Common myeloid progenitor, CD34-positive (primary cell): Measurements from ENCODE around the gene HOXC10.

Source experiments
- CTCF ChIA-PET: fragments of 350-600 bp; sonication (Branson Sonifier 250); formaldehyde crosslinking; loops from one replicate; lab custom pipeline; 2021; ENCODE audit warnings: antibody characterized with exemption; lab: Charles Lee
- POLR2A ChIA-PET: fragments of 350-600 bp; sonication (Branson Sonifier 250); formaldehyde crosslinking; loops from one replicate; lab custom pipeline; 2021; ENCODE audit warnings: antibody characterized with exemption; lab: Charles Lee
- DNase-seq, 3 donors: peaks; one replicate each; pipeline versions ENCODE4 v3.0.0 to v3.0.0-alpha.2; 2013
- H3K27ac ChIP-seq, 2 experiments: 1 replicate in 1 of 2; 2 replicates in 1 of 2; pipeline ENCODE4 v1.7.0; 2013; ENCODE audit warnings: inconsistent platforms in 2 of 2, low read length in 2 of 2, mild to moderate bottlenecking in 2 of 2, low read depth in 1 of 2, moderate library complexity in 1 of 2; ENCODE audit not compliant: severe bottlenecking in 2 of 2, insufficient read depth in 1 of 2, poor library complexity in 1 of 2
- H3K27me3 ChIP-seq, 5 experiments: replicated peaks in 2 of 5; 1 replicate in 3 of 5; 2 replicates in 2 of 5; pipeline versions ENCODE4 v1.6.1 to v1.7.0; 2013; ENCODE audit warnings: low read length in 4 of 5, mild to moderate bottlenecking in 2 of 5, moderate library complexity in 2 of 5, inconsistent platforms in 1 of 5; ENCODE audit not compliant: insufficient read depth in 5 of 5, control insufficient read depth in 4 of 5
- H3K36me3 ChIP-seq, 4 experiments: 1 replicate in 2 of 4; 2 replicates in 2 of 4; pipeline versions ENCODE4 v1.6.1 to v1.7.0; 2013; ENCODE audit warnings: low read length in 3 of 4, control low read depth in 1 of 4, mild to moderate bottlenecking in 1 of 4; ENCODE audit not compliant: control insufficient read depth in 4 of 4, insufficient read depth in 4 of 4
- H3K4me1 ChIP-seq, 4 experiments: 1 replicate in 3 of 4; 2 replicates in 1 of 4; pipeline versions ENCODE4 v1.6.1 to v1.7.1; 2013; ENCODE audit warnings: low read length in 3 of 4, mild to moderate bottlenecking in 3 of 4, control low read depth in 1 of 4, inconsistent platforms in 1 of 4, moderate library complexity in 1 of 4; ENCODE audit not compliant: control insufficient read depth in 4 of 4, insufficient read depth in 4 of 4; ENCODE audit errors: control extremely low read depth in 1 of 4
- H3K4me3 ChIP-seq, 7 experiments: 1 replicate in 4 of 7; 2 replicates in 3 of 7; pipeline versions ENCODE4 v1.5.1 to v1.7.0; 2013; ENCODE audit warnings: mild to moderate bottlenecking in 7 of 7, low read length in 6 of 7, moderate library complexity in 6 of 7, inconsistent platforms in 2 of 7, low read depth in 2 of 7, control low read depth in 1 of 7; ENCODE audit not compliant: insufficient read depth in 4 of 7, control insufficient read depth in 1 of 7; ENCODE audit errors: extremely low read depth in 1 of 7
- H3K9me3 ChIP-seq, 5 experiments: 1 replicate in 4 of 5; 2 replicates in 1 of 5; pipeline versions ENCODE4 v1.6.1 to v1.7.1; 2013; ENCODE audit warnings: low read length in 4 of 5, mild to moderate bottlenecking in 2 of 5, inconsistent platforms in 1 of 5, low read depth in 1 of 5, moderate library complexity in 1 of 5; ENCODE audit not compliant: control insufficient read depth in 4 of 5, insufficient read depth in 2 of 5; ENCODE audit errors: control extremely low read depth in 1 of 5
- WGBS: methylation state at CpG from one replicate; pipeline ENCODE4 v1.1.5; 2013; ENCODE audit not compliant: insufficient coverage; 5-methylcytosine and 5-hydroxymethylcytosine counted together

The HOXC10 gene

DNA sequence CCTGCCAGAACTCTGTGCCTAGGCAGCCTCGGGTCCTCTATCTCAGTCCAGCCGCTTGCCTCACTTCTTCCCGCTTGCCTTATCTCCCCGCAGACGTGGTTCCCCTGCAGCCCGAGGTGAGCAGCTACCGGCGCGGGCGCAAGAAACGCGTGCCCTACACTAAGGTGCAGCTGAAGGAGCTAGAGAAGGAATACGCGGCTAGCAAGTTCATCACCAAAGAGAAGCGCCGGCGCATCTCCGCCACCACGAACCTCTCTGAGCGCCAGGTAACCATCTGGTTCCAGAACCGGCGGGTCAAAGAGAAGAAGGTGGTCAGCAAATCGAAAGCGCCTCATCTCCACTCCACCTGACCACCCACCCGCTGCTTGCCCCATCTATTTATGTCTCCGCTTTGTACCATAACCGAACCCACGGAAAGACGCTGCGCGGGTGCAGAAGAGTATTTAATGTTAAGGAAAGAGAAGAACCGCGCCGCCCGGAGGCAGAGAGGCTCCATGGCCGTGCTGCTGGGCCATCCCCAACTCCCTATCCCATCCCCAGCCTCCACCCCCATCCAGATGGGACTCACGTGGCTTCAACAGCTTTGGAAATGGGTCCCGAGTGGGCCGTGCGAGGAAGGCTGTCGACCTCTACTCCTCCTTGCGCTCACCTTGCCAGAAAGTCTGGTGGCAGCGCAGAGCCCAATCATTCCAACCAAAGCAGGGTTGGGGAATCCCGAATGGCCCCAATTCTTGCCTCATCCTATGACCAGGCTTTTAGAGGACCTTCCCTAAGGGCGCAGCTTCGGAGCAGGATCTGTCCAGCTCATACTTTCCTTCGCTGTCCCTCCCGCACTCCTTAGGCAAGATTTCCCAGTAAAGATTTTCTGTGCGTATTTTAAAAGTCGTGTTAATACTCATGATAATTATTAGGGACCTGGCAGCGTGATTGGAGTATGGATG, 39.8 kb upstream of the HOXC10 start:
- H3K27ac ChIP-seq: no peak overlapping the region
- ChIA-PET POLR2A (interaction anchor here (0.6 kb wide), 1 partner anchor 73 kb away, joined by 9 read pairs; no protein-coding TSS in a partner anchor), CTCF (interaction anchor here (1.0 to 2.0 kb wide), 4 partner anchors 10 to 154 kb away, joined by 3 to 11 read pairs (median 4); partner anchors contain the start of gene HOXC12)
- WGBS: 6% methylated on average over 31 of the region's 51 CpGs
- H3K36me3 ChIP-seq: no peaks in the 10 kb centered on the region
- H3K9me3 ChIP-seq: peaks cover 0 to 5% (median 1%) of the 10 kb centered on the region in 5 experiments
- no peaks in the 10 kb centered on the region for H3K4me1 ChIP-seq
- no peak for DNase-seq
- H3K27me3 ChIP-seq: peaks cover 32 to 99% (median 77%) of the 10 kb centered on the region in 5 experiments
- no peak overlapping the region for H3K4me3 ChIP-seq

DNA sequence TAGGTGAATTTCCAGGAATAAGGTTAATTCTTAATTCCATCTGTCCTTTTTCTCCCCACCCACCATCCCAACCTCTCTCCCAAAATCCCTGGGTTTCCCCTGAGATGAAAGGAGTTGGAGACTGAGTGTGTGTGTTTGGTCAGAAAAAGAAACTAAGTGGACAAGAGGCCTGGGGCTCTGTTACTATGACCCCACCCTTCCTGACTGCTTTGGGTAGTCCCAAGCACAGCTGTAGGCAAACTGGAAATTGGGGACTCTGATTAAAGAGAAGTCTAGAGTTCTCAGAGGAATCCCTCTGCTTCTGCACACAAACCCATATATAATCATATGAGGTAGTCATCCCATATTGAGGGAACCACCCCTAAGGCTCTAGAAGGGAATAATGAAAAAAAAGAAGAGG, 37.2 kb upstream of the HOXC10 start:
- Histone ChIP-seq H3K4me3 (no peak overlapping the region), H3K27me3 (peaks cover 22 to 100% (median 81%) of the 10 kb centered on the region in 5 experiments), H3K36me3 (no peaks in the 10 kb centered on the region), H3K27ac (no peak overlapping the region), H3K9me3 (peaks cover 0 to 5% (median 1%) of the 10 kb centered on the region in 5 experiments), H3K4me1 (peaks cover 0 to 5% (median 0%) of the 10 kb centered on the region in 4 experiments)
- ChIA-PET CTCF (no interaction called here), POLR2A (no interaction called here)
- no peak for DNase-seq

DNA sequence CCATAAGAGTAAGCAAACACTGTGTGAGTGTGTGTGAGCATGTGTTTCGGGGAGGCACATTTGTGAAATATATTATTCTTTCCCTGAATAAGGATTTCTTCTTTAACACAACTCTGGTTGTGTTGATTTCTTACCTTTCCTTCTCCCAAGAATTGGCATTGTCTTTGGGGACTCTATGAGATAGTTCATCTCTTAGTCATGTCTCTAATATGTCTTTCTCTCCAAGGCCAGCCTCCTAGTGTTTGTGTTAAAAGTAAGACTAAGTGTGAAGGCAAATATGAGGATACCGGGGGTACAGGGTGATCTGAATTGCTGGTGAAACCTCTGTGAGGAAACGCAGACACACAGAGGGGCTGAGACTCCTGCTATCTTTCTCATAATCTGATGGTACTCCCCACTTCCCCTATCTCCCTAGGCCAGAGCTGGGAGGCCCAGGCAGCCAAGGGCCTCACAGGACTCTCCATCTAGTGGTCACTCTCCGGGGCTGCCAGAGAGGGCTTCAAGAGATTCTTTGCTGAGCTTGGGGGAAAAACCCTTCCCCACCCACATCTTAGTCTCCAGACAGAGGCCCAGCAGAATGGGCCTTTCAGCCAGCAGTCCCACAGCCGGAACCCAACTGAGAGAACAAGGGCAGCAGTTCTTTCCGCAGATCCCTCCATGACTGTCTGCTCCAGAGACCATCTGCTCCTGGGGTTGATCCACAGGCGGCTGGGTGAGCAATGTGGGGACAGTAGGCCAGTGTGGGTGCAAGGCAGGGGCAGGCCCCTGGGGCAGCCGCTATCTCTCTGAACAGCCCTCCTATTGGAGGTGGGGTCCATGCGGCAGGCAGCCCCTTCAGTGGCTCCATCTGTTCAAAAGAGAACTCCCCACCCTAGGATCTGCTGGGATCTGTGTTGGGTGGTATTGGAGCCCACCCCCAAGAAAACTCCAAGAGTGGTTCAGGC, 36.0 kb upstream of the HOXC10 start:
- 28% methylated on average over 5 of the region's 9 CpGs for WGBS
- POLR2A ChIA-PET: no interaction called here
- CTCF ChIA-PET: interaction anchor here (0.9 kb wide), 1 partner anchor 58 kb away, joined by 4 read pairs; no protein-coding TSS in a partner anchor
- peaks cover 0 to 5% (median 0%) of the 10 kb centered on the region in 4 experiments for H3K4me1 ChIP-seq
- H3K36me3 ChIP-seq: no peaks in the 10 kb centered on the region
- no peak for DNase-seq
- H3K27me3 ChIP-seq: peaks cover 16 to 100% (median 81%) of the 10 kb centered on the region in 5 experiments
- H3K27ac ChIP-seq: no peak overlapping the region
- H3K4me3 ChIP-seq: no peak overlapping the region
- peaks cover 0 to 5% (median 0%) of the 10 kb centered on the region in 5 experiments for H3K9me3 ChIP-seq

DNA sequence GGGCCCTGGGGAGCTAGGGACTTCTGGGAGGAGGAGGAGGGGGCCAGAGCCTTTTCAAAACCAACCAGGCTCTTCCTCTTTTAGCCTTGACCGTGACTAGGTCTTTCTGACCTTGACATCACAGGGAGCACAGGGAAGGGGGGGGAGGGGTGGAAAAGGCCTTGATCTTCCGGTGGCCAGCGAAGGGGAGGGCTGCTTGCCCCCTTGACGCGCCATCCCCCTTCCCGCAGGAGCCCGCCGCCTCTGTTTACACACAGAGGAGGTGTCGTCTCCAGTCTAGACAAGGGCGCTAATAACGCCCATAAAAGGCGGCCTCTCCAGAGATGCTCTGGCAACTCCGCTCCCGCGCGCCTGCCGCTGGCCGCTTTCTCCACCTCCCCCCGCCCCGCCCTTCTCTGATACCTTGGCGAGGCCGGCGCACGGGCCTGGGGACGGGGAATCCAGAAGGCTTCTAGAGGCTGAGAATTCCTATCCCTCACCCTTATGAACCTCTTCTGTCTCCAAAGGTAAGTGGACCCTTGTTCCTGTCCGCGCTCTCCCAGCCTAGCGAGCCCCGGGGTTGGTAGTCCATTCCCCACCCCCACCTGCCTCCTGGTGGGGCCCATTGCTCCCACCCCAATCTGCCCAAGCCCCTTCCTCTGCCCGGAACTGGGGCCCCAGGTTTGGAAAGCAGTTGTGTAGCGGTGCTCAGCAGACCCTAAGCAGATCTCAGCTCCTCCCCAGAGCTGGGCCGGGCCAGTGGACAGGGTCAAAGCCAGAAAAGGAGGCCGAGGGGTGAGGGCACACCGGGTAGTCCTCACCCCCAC, 35.1 kb upstream of the HOXC10 start:
- Histone ChIP-seq H3K9me3 (peaks cover 0 to 5% (median 0%) of the 10 kb centered on the region in 5 experiments), H3K4me1 (peaks cover 0 to 5% (median 0%) of the 10 kb centered on the region in 4 experiments), H3K36me3 (no peaks in the 10 kb centered on the region), H3K4me3 (no peak overlapping the region), H3K27ac (no peak overlapping the region), H3K27me3 (peaks cover 14 to 100% (median 82%) of the 10 kb centered on the region in 5 experiments)
- no peak for DNase-seq
- POLR2A ChIA-PET: no interaction called here
- whole genome bisulfite sequencing: 4% methylated on average over 25 of the region's 34 CpGs
- CTCF ChIA-PET: no interaction called here

DNA sequence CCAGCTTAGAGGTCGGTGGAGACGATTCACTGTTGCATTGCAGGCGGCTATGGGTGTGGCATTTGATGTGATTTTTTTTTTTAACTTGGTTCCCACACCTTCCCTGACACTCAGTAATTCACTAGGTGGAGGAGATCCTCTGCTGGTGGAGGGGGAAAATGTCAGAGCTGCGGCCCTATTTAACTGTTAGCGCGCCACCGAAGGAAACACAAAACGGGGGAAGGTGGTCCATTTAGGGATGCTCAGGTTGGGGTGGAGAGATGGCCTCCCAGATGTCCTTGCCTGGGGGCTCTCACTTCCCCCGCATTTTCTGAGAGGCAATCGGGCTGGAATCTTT, 34.5 kb upstream of the HOXC10 start:
- CTCF ChIA-PET: interaction anchor here (1.8 kb wide), 1 partner anchor 82 kb away, joined by 4 read pairs; the partner anchor contains the start of gene HOXC5
- Histone ChIP-seq H3K36me3 (no peaks in the 10 kb centered on the region), H3K9me3 (peaks cover 0 to 3% (median 0%) of the 10 kb centered on the region in 5 experiments), H3K27ac (no peak overlapping the region), H3K4me3 (no peak overlapping the region), H3K27me3 (peaks cover 14 to 100% (median 79%) of the 10 kb centered on the region in 5 experiments), H3K4me1 (peaks cover 0 to 5% (median 2%) of the 10 kb centered on the region in 4 experiments)
- POLR2A ChIA-PET: no interaction called here
- no peak for DNase-seq
- 7% methylated on average over 6 of the region's 10 CpGs for WGBS
